CD4-positive, alpha-beta T cell (primary cell): ENCODE results near the gene KRTDAP. TPM values are rescaled to one million over a fixed set of nuclear protein-coding genes. Genes with fewer than 3 reads are reported as not detected.
"Not testable (repeated sequence)": the region's sequence is repeated elsewhere in the genome, so short reads cannot be mapped to it uniquely, and the experiment has no call there.

Source experiments
- ATAC-seq: fragments of 200-7000 bp; cut with Tn5 transposase; one replicate; pipeline ENCODE4 v1.10.0; 2022; ENCODE audit warnings: mild to moderate bottlenecking; ENCODE audit not compliant: poor library complexity
- CTCF ChIA-PET: fragments of 350-600 bp; sonication (Branson Sonifier 250); formaldehyde crosslinking; loops from one replicate; lab custom pipeline; 2021; ENCODE audit warnings: antibody characterized with exemption, inconsistent platforms; lab: Charles Lee
- POLR2A ChIA-PET: fragments of 350-600 bp; sonication (Branson Sonifier 250); formaldehyde crosslinking; loops from one replicate; lab custom pipeline; 2021; ENCODE audit warnings: antibody characterized with exemption, inconsistent platforms; lab: Charles Lee
- DNase-seq, 14 experiments: peaks; one replicate each; pipeline ENCODE4 v3.0.0-alpha.2; 2013 to 2020; ENCODE audit warnings: mixed read lengths in 2 of 14
- H3K27ac ChIP-seq, 2 donors: one replicate each; pipeline versions ENCODE4 v1.5.1 to v1.7.0; 2013; ENCODE audit warnings: low read length in 2 of 2, low read depth in 1 of 2, mild to moderate bottlenecking in 1 of 2
- H3K27me3 ChIP-seq, 2 experiments: 1 replicate in 1 of 2; 2 replicates in 1 of 2; pipeline versions ENCODE4 v1.6.1 to v1.7.0; 2013; ENCODE audit warnings: low read length in 2 of 2, control low read depth in 1 of 2, mild to moderate bottlenecking in 1 of 2, moderate library complexity in 1 of 2; ENCODE audit not compliant: insufficient read depth in 2 of 2, control insufficient read depth in 1 of 2
- H3K36me3 ChIP-seq: one replicate; pipeline ENCODE4 v1.6.1; 2013; ENCODE audit warnings: low read length, control low read depth; ENCODE audit not compliant: insufficient read depth
- H3K4me1 ChIP-seq: one replicate; pipeline ENCODE4 v1.6.1; 2013; ENCODE audit warnings: low read length, control low read depth; ENCODE audit not compliant: insufficient read depth
- H3K4me3 ChIP-seq: one replicate; pipeline ENCODE4 v1.5.1; 2013; ENCODE audit warnings: mild to moderate bottlenecking, low read length, moderate library complexity
- H3K9me3 ChIP-seq, 2 experiments: 1 replicate in 1 of 2; 2 replicates in 1 of 2; pipeline versions ENCODE4 v1.6.1 to v1.7.0; 2013; ENCODE audit warnings: low read length in 2 of 2, mild to moderate bottlenecking in 2 of 2, control low read depth in 1 of 2, moderate library complexity in 1 of 2; ENCODE audit not compliant: control insufficient read depth in 1 of 2, insufficient read depth in 1 of 2
- H3K27ac Mint-ChIP-seq: one replicate; pipeline ENCODE4 v1.8.0; 2020; ENCODE audit warnings: mixed read lengths
- H3K27me3 Mint-ChIP-seq: one replicate; pipeline ENCODE4 v1.8.0; 2021; ENCODE audit warnings: mixed read lengths
- H3K36me3 Mint-ChIP-seq: one replicate; pipeline ENCODE4 v1.8.0; 2021; ENCODE audit warnings: low read depth, mixed read lengths
- H3K4me1 Mint-ChIP-seq: one replicate; pipeline ENCODE4 v1.8.0; 2021; ENCODE audit warnings: low read depth, mixed read lengths
- H3K4me3 Mint-ChIP-seq: one replicate; pipeline ENCODE4 v1.8.0; 2020; ENCODE audit warnings: mild to moderate bottlenecking, mixed read lengths
- H3K9me3 Mint-ChIP-seq: one replicate; pipeline ENCODE4 v1.8.0; 2020; ENCODE audit warnings: mixed read lengths
- intact Hi-C, 2 experiments: fragments of 100-400 bp; cut with DNase I in 1 of 2; cut with micrococcal nuclease in 1 of 2; formaldehyde crosslinking; loops; one replicate each; pipeline versions ENCODE4 v1.15.1 to v1.9.0; 2023 to 2025; cut with DNase I, micrococcal nuclease
- total RNA-seq, 174 experiments: library from RNA in 2 of 174; stranded (reverse) in 2 of 174; gene quantifications; one replicate each; pipeline ENCODE4 v1.2.3 and lab custom pipeline; 2021 to 2026
- TF ChIP-seq, protein P1 (sequence below): fragments of 200-600 bp; IDR thresholded peaks from one replicate; pipeline ENCODE4 v1.8.0; 2022; ENCODE audit warnings: antibody characterized with exemption, mild to moderate bottlenecking

KRTDAP gene
- total RNA-seq, 2 experiments from 2014 or later: not detected

DNA sequence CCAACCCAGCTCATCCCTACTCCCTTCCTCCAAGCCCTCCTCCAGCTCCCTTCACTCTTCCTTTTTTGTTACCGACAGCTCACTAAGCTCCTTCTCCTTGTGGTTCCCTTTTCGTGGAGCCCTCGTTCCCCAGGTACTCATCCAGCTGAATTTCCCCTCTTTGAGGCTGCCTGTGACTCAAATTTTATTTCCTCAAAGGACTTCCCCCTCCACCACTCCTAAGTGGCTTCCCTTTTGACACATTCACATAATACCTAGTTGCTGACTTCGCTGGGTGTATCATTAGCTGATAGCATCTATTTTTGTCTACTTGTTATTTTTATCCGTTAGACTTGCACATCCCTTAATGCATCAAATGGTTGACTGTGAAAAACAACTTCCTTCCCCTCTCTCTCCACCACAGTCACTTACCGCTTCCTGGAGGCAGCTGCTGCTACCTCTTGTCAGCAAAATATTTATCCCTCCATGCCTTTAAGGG lies 27.7 kb downstream of the KRTDAP start:
- no peak overlapping the region for H3K4me3 ChIP-seq
- ATAC-seq: peak; percentile 91
- TF ChIP-seq, protein P1, sequence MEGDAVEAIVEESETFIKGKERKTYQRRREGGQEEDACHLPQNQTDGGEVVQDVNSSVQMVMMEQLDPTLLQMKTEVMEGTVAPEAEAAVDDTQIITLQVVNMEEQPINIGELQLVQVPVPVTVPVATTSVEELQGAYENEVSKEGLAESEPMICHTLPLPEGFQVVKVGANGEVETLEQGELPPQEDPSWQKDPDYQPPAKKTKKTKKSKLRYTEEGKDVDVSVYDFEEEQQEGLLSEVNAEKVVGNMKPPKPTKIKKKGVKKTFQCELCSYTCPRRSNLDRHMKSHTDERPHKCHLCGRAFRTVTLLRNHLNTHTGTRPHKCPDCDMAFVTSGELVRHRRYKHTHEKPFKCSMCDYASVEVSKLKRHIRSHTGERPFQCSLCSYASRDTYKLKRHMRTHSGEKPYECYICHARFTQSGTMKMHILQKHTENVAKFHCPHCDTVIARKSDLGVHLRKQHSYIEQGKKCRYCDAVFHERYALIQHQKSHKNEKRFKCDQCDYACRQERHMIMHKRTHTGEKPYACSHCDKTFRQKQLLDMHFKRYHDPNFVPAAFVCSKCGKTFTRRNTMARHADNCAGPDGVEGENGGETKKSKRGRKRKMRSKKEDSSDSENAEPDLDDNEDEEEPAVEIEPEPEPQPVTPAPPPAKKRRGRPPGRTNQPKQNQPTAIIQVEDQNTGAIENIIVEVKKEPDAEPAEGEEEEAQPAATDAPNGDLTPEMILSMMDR: no peak
- DNase-seq: peak in 13 of 14 experiments; percentile 17 to 94 (median 50)
- no peaks in the 10 kb centered on the region for H3K9me3 Mint-ChIP-seq
- peak overlapping the region; percentile 75 for H3K27ac Mint-ChIP-seq
- no peaks in the 10 kb centered on the region for H3K36me3 ChIP-seq
- peaks cover 51% of the 10 kb centered on the region for H3K4me1 ChIP-seq
- no peaks in the 10 kb centered on the region for H3K36me3 Mint-ChIP-seq
- peaks cover 33% of the 10 kb centered on the region for H3K4me1 Mint-ChIP-seq
- POLR2A ChIA-PET: interaction anchor here (0.6 to 2.0 kb wide), 19 partner anchors 8 to 338 kb away, joined by 3 to 15 read pairs (median 5); partner anchors contain the start of genes FFAR1, FFAR2, FFAR3 and LIN37
- no peaks in the 10 kb centered on the region for H3K27me3 Mint-ChIP-seq
- CTCF ChIA-PET: interaction anchor here (0.9 to 3.0 kb wide), 5 partner anchors 10 to 321 kb away, joined by 3 to 12 read pairs (median 5); no protein-coding TSS in a partner anchor
- peak overlapping the region; percentile 52 for H3K4me3 Mint-ChIP-seq
- H3K27ac ChIP-seq: peak overlapping the region; percentile 66 to 73
- intact Hi-C loops: loop anchor here in 1 of 2 experiments (10.0 kb wide), 2 partner anchors 218 to 318 kb away; partner anchors contain the start of genes FXYD7 and LSR
- no peaks in the 10 kb centered on the region for H3K27me3 ChIP-seq
- H3K9me3 ChIP-seq: no peaks in the 10 kb centered on the region

- ChIA-PET POLR2A (interaction anchor here (1.0 to 1.6 kb wide), 4 partner anchors 48 to 194 kb away, joined by 3 to 15 read pairs (median 8); partner anchors contain the start of gene USF2), CTCF (interaction anchor here (3.0 kb wide), 1 partner anchor 109 kb away, joined by 12 read pairs; no protein-coding TSS in a partner anchor)
- H3K4me3 Mint-ChIP-seq, H3K36me3 Mint-ChIP-seq, ATAC-seq, DNase-seq, H3K4me3 ChIP-seq, H3K27me3 Mint-ChIP-seq, H3K36me3 ChIP-seq, H3K27ac Mint-ChIP-seq, H3K9me3 ChIP-seq, H3K27ac ChIP-seq, H3K9me3 Mint-ChIP-seq, H3K27me3 ChIP-seq: not testable (repeated sequence)
- intact Hi-C loops: loop anchor here in 1 of 2 experiments (10.0 kb wide), 2 partner anchors 217 to 317 kb away; partner anchors contain the start of genes FXYD7 and LSR
- H3K4me1 Mint-ChIP-seq: peaks cover 41% of the 10 kb centered on the region
- H3K4me1 ChIP-seq: peaks cover 51% of the 10 kb centered on the region
These were observed 28.5 kb downstream of the KRTDAP start for GRCh38 chr19:35461788-35462187.

DNA sequence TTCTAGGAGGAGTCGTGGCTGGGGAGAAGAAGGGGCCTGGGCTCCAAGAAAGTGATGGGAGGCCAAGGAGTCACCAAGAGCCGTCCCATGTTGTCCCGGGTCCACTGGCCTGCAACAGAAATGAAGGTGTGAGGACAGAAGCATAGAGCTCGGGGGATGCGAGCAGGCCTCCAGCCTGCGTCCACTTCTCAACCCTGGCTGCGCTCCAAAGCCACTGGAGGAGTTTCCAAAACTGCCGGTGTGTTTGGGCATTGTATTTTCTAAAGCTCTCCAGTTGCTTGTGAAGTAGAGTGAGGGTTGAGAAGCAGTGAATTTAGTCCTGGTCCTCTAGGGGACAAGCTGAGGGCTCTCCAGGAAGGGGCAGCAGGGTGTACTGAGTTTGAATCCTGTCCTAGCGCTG lies 29.2 kb downstream of the KRTDAP start:
- no peaks in the 10 kb centered on the region for H3K36me3 Mint-ChIP-seq
- no peak overlapping the region for H3K27ac Mint-ChIP-seq
- no peak overlapping the region for H3K4me3 Mint-ChIP-seq
- TF ChIP-seq, protein P1: no peak
- no peaks in the 10 kb centered on the region for H3K9me3 Mint-ChIP-seq
- Histone ChIP-seq H3K36me3 (no peaks in the 10 kb centered on the region), H3K27ac (no peak overlapping the region), H3K27me3 (no peaks in the 10 kb centered on the region), H3K4me1 (peaks cover 53% of the 10 kb centered on the region), H3K9me3 (no peaks in the 10 kb centered on the region), H3K4me3 (no peak overlapping the region)
- DNase-seq (no peak), ATAC-seq (no peak)
- POLR2A ChIA-PET: interaction anchor here (0.6 kb wide), 1 partner anchor 470 kb away, joined by 5 read pairs; no protein-coding TSS in a partner anchor
- intact Hi-C loops: loop anchor here in 1 of 2 experiments (10.0 kb wide), 2 partner anchors 216 to 316 kb away; partner anchors contain the start of genes FXYD7 and LSR
- CTCF ChIA-PET: interaction anchor here (3.0 kb wide), 1 partner anchor 108 kb away, joined by 12 read pairs; no protein-coding TSS in a partner anchor
- peaks cover 41% of the 10 kb centered on the region for H3K4me1 Mint-ChIP-seq
- H3K27me3 Mint-ChIP-seq: no peaks in the 10 kb centered on the region
